HG03520 (cell line): ENCODE measurements around the gene DOK3.

ENCODE experiments used
- ATAC-seq: cut with Tn5 transposase; IDR thresholded peaks from one replicate; pipeline ENCODE4 v1.9.1; 2021; ENCODE audit warnings: mild to moderate bottlenecking, moderate library complexity; ENCODE audit not compliant: unreplicated experiment

The DOK3 gene

DNA sequence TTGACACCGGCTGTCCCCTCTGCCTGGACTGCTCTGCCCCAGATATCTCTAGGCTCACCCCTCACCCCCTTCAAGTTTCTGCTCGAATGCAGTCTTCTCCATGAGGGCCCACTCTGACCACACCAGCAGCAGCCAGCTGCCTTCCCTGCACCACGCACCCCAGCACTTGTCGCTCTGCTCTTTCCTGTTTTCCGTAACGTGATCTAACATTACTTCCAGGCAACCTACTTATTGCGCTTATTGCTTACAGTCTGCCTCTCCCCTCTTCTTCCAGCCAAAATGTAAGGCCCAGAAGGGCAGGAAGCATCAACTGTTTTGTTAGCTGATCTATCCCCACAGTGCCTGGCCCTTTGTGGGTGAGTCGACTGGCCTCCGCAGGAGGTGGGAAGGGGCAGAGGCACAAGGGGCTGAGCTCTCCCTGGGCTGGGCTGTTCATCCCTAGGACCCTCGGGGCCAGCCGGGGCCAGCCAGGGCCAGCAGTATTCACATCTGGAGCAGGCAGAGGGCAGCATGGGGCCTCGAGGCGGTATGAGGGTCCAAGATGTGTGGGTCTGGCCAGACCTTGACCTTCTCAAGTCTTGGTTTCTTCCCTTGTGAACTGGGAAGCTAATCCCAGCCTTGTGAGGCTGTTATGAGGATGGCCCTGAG lies 24.6 kb downstream of the DOK3 start:
- no peak for ATAC-seq

DNA sequence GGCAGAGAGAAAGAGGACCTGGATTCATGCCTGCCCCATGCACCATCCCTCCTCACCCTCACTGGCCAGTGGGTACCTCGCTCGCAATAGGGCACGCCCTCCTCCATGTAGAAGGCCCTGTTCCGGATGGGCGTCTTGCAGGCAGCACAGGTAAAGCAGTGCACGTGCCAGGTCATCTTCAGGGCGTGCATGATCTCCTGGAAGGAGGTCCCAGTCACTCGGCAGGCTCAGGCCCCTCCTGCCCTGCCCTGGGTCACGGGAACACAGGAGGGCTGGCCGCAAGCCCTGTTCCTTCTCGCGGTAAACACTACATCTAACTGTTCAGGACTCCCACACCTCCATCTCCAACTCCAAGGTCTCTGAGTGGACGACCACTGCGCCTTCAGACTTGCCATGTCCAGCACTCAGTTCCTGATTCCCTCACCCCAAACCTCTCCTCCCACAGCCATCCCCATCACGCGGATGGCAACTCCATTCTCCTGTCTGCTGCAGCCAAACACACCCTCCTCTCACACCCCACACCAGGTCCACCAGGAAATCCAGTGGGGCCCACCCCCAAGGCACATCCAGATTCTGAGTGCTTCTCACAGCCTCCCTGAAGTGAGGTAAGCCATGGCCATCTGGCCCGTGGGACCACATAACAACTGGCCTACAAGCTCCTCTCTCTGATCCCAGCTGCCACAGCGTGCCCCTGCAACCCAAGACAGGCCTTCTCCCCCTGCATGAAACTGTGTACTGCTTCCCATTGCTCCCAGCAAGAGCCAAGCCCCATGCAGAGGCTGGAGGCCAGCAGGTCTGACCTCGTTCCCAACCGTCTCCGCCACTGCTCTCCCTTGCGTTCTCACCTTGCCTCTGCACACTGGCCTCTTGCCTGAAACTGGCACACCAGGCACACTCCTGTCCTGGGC lies 25.4 kb downstream of the DOK3 start:
- ATAC-seq, result no peak

DNA sequence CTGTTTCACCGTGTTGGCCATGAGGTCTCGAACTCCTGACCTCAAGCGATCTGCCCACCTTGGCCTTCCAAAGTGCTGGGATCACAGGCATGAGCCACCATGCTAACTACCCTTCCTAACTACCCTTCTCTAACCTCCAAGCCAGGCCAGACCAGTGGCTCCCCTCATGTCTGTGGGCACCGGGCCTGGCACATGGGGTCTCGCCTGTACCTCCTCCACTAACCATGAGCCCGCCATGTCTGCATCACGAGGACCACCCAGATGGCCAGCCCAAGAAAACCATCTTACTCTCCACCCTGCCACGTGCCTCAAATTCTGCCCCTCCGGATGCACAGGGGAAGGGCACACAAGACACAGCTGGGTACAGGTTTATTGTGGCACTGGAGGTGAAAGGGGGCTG lies 26.6 kb downstream of the DOK3 start:
- ATAC-seq, result no peak

DNA sequence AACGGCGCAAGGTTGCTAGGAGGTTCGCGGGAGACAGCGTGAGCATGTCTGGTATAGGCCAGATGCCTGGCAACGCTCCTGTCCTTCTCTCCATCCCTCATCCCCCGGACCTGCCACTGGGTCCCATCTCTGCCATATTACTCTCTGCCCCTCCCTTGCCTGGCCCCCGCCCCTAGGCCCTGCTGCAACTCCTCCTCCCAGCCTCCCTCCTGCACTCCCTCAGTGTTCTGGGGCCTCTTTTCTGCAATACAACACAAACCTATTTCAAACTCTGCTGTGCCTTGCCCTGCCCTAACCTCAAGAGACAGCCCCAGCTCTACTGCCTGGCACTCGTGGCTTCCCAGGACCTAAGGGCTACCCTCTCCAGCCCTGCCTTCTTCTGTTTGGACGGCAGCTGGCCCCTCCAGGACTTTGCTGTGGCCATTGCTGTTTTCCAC lies 27.2 kb downstream of the DOK3 start:
- no peak for ATAC-seq

DNA sequence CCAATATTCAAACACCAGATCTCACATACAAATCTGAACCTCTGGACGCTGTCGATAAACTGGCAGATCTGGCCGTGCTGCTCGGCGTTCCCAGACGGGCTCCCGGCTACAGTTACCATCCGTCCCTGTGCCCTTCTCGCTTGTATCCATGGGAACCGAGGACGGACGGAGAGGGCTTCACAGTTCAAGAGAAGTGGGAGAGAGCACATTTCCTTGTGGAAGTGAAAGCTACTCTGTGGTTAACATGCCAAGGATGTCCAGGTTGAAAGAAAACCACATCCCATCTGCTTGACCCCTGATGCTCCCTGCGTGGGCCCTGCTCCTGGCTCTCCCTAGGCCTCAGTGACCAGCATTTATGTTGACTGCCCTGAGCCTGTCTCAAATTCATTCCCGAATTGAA lies 29.9 kb downstream of the DOK3 start:
- no peak for ATAC-seq

DNA sequence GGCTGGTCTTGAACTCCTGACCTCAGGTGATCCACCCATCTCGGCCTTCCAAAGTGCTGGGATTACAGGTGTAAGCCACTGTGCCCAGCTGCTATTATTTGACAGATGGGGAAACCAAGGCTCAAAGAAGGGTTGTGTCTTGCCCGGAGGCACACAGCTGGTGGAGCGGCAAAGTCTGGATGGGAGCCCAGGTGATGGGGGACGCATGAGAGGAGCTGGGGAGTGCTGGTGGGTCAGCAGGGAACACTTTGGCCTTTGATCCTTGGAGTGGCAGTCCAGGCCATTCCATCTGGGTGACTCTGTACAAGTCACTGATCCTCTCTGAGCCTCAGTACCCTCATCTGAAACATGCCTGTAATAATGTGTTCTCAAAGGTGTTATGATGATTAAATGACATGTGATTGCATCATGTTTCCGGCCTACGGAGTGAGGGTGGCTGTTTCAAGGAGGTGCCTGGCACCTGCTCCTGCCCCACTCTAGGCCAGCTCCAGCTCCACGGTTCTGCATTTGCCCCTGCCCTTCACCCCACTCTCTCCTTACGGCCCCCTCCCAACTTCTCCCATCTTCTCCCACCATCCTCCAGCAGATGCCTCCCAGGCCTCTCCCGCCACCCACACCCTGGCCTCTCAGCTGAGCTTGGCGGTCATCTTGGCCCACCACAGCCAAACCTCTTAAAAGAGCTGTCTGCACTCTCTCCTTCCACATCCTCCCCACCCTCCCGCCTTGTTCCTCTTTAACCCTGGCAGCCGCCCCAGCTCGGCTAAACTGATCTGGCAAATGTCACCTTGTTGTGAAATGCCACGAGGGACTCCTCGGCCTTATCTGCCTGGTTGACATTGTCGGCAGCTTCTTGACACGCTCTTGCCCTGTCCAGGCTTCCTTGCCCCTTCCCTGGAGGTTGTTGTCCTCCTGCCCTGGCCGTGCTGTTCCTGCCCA lies 30.6 kb downstream of the DOK3 start:
- no peak for ATAC-seq

DNA sequence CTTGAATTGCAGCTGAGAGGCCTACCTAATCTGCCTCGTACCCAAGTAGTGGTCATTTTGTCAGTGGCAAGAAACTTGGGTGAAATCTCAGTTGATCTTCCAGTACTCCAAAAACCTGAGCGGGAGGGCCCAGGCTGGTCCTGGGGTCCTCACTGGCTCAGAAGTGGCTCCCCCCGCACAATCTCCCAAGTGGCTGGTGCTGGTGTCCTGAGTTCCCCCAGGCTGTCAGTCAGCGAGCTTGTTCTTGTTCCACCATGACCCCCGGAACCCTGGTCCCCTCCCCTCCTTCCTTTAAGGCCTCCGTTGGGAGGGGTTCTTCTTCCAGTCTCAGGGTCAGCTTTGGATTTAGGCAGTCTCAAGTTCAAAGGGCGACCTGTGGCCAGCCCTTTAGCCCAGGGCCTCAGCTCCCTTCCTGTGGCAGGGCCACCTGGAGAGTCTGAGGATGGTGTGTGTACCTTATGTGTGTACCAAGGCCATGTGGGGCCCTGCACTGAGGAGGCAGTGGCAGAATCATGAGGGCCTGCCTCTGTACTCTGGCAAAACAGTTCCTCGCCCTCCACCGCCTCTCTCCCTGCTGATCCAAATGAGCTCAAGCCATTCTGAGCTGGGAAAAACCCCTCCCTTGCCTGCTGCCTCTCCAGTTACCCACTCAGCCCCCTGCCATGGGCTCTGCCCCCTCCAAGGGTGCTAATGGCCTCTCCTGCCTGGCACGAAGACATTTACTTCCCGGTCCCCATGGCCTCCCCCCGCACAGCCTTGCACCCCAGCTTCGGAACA lies 31.7 kb downstream of the DOK3 start:
- ATAC-seq, result no peak

DNA sequence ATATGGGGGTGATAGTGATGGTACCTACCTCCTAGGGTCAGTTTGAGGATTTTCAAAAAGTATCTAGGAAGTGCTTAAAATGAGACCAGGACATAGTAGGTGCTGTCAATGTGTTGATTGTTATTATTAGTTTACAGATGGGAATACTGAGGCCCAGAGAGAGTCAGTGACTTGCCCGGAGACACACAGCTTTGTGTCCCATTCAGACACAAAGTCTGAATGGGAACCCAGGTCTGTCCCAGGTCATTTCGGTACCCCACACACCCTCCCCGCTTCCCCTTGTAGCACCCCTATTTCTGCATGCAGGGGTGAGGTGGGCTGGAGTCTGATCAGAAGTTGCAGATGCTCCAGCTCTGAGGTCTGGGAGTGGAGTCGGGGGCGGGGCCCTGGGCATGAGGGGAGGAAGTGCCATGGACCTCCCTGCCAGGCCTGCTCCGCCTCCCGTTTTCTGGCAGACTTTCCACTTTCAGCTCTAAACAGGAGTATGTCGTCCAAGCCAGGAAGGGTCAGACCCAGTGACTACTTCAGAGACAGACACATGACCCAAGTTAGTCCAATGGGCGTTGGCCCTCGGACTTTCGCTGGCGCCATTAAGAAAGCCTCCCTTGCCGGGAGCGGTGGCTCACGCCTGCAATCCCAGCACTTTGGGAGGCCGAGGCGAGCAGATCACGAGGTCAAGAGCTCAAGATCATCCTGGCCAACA lies 32.9 kb downstream of the DOK3 start:
- no peak for ATAC-seq

DNA sequence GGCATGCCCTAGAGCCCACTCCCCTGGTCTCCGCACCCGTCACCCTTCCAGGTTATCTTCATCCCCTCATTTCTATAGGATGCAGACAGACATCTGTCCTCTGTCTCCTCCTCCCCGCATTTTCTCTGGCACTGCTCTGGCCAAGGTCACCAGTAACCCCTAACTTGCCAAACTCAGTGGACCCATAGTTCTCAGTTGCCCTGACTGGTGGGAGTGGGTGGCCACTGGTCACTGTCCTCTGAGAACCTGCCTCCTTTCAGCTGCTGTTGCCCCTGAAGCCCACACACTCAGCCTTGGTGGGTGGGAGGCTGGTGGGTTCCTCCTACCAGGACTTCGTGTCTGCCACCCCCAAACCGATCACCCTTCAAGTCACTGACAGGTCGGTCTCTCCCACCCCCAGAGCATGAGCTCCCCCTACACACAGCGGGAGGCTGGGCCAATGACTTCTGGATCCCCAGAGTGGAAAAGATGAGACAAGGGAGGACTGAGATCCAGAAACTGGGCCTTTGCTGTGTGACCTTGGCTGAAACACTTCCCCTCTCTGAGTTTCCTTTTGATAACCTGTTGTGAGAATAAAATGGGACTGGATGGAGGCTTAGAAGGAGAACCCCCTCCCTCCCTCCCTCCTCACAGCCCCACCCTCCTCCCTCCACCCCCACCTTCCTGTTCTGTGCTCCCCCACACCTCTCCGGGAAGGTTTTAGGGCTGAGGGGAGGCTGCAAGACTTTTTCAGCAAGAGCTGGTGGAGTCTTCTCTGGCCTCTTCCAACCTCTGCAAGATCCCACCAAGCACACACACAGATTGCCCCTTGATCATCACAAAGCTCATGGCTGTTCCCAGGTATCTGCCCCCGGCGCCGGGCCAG lies 33.8 kb downstream of the DOK3 start:
- ATAC-seq, result no peak

DNA sequence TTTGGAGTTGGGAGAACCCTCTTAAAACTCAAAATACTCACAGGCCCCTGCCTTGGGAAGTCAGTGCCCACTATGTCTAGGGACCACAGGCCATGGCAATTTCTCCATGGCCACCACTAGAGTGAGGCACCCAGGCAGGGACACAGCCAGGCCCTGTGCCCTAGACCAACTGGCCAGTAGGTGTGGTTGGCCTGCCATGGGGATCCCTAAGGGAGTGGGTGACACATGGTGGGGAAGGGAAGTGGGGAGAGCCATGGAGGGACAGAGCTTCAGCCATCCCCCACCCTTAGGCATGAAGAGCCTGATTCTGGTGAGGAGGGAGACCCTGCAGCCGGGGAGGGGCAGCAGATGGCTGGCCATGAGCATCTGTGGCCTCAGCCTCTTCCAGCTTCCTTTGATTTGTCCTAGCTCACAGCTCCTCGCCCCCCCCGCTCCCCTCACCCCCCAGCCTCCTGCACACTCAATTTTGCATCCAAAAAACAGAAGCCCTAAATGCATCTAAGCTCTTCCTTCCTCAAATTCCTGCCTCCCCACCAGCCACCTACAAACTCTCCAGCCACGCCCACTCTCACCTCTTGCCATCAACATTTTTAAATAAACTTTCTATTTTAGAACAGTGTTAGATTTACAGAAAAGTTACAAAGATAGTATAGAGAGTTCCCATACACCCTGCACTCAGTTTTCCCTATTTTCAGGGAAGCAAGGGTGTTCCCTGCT lies 34.6 kb downstream of the DOK3 start:
- ATAC-seq, result no peak

DNA sequence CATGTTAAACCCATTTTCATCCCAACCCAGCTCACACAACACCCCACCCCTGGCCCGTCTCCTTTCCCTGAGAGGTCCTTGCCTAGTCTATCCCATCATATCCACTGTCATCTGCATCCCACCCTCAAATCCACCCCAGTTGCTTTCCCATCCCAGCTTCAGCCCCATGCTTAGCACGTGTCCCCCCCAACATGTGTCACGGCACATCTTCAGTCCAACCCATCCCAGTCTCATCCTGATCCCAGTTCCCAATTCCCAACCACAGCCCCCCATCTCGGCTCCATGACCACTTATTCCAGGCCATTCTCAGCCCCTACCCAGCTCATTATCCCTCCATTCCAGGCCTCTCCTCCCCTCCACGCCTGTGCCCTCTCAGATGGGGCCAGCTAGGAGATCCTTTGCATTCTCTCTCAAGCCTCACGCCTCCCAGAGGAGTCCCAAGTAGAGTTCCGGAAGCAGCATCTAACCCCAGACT lies 35.6 kb downstream of the DOK3 start:
- ATAC-seq, result no peak

DNA sequence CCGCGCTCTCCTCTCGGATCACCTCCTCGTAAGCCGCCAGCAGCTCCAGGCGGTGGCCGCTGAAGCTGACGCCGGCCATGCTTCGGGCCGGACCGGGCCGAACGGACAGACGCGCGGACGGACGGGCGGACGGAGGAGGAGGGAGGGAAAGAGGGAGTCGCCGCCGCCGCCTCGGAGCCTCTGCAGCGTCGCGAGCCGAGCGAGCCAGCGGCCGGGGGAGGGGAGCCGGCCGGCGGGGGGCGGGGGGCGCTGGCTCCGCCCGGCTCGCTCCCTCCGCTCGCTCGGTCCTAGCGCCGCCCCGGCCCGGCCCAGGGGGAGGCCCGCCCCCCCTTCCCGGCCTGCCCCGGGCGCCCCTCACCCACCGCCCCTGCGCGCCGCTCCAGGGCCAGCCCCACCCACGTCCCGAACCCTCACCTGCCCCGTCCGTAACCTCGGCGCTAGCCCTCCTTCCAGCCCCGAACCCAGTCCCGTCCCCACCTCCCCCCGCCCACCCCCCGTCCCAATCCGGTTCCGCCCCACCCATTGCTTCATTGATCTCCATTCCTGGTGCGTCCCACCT lies 36.1 kb downstream of the DOK3 start, which contains the start of gene DBN1:
DBN1 (minus strand) TSS at position 192 of the 559 bp plus-strand sequence; CDS start at position 79, 113 bp downstream.
- no peak for ATAC-seq

DNA sequence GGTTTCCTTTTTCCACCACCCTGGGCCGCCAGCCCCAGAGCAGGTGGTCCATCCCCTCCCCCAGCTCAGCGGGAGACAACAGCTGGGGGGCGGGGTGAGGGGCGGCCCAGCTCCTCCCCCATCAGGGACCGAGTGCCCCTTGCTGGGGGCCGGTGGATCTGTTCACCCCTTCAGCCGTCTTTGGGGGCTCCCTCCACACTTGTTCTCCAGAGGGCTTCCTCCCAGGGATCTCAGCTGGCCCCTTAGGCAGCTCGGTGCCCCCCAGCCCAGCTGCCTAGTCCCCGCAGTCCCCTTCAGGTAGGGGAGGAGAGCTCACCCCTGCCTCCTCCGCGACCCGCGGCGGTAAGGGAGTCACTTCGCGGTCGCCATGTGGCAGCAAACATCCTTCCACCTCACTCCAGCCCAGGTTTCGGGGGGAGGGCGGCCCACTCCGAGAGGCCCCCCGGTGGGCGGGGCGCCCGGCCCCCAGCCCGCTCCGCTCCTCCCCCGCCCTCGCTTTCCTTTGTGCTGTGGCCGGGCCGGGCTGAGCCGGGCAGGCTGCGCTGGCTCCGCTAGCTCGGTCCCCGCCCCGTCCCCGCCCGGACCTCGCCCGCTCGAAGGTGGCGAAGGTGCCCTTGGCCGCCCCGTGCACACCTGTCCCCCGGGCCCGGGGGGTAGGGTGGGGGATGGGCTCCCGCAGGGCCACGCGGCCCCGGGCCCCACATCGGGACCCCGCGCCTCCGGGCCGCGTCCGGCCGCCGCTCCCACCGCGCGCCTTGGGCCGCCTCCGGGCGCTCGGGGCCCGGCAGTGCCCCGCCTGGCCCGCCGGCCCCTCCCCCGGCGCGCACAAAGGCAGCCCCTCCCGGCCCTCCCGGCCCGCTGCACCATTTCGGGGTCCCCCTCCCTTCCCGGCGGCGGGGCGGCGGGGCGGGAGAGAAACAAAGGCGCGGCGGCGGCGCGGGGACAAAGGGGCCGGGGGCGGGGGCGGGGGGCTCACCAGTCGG lies 36.9 kb downstream of the DOK3 start:
- ATAC-seq, result no peak

DNA sequence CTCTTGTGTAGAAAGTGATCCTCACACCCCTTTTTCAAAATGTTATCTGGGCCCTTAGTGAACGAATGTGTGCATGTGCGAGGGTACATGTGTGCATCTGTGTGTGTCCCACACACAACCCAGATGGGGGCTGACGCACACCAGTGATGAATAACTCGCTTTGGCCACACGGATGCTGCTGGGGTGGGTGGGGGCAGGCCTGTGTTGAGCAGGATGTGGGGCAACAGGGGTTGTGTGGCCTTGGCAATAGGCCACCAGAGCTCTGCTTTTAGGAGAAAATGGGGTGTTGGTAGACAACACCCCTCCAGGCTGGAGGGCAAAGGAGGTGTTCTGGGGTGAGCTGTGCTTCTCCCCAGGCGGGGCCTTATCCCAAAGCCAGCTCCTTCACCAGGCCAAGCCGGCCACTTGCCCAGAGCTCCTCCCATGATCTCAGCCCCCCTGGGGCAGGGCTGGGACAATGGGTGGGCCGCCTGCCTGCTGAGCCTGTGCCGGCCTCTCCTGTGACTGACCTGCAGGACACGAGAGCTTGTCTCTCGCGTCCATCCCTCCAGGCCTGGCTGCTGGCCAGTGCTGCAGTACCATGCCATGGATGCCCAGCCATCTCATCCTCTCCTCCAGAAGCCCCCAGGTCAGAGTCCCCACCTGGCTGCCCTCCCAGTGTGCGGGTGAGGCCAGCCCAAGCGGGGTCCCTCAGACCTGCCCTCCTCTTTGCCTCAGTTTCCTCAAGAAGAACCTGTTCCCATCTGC lies 37.8 kb downstream of the DOK3 start:
- ATAC-seq, result no peak

DNA sequence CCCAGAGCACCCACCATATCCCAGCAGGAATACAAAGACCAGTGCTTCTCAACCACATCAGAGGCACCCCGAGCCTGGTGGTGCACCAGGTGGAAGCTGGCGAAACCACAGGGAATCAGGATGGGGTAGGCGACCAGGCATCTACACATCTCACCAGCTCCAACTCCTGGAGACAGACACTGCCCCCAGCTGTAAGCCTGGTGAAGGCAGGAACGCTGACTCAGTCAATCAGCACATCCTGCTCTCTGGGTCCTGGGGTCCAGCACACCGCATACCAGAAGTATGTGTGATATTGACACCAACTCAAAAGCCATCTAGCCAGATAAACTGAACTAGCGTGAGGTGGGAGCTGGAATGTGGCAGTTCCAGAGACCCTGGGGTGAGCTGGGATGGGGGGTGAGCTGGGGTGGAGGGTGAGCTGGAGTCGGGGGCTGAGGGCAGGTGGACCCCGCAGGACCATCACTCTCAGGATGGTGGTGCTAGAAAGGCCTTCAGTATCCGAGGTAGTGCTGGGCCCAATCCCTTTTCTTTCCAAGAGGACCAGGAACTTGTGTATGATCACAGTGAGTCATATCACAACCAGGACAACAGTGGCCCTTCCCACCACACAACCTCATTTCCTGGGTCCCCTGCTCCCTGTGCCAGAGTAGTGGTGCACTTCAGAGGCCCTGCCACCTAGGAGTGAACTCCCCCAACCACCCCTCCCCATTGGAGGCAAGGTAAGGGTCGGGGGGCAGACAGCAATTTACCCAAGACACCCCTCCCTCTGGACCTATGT lies 38.7 kb downstream of the DOK3 start:
- ATAC-seq, result no peak
